Activated CD4-positive, alpha-beta T cell treated with anti-CD3 and anti-CD28 coated beads, Interleukin-2, amount 50 U/mL, for 48 hours (primary cell): Measurements from ENCODE around the gene SLCO4A1.
"Not testable (repeated sequence)": the region's sequence is repeated elsewhere in the genome, so short reads cannot be mapped to it uniquely, and the experiment has no call there.

Experiments used
- DNase-seq, 2 experiments: peaks; one replicate each; pipeline ENCODE4 v3.0.0-alpha.2; 2020

The SLCO4A1 gene

DNA sequence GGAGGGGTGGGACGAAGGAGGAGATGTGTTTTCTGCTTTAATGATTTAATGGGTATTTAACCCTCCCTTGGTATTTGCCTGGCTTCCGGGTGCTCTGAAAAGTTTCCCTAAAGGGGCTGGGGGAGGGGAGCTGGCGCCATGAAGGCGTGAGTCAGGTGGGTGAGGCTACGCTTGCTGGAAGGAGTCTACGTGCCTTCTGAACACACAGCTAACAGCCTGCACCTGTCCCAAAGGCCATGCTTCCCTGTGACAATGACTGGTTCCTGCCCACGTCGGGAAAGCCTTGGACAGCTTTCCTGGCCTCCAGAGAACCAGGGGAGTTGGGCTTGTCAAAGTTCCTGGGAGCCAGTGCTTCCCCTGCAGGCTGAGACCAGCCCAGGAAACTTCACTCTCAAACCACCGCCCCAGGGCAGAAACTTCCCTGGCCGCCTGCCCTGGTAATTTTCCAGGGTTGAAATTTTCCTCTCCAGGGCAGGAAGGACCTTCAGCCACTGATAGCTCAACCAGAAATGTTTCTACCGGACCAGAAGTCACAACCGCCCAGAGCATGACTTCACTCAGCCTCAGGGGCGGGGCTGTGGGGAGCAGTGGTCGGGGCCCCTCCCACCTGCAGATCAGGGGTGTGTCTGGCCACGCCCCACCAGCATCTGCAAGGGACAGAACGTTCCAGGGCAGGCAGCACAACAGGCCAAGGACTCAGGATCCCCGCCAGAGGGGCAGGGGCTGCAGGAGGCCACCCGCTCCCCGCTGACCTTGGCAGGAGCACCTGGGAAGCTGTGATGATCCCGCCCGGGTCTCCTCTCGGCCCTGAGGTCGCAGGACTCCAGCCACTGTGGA is 18.6 kb upstream of the SLCO4A1 start:
- peak; percentile 93 to 95 for DNase-seq

DNA sequence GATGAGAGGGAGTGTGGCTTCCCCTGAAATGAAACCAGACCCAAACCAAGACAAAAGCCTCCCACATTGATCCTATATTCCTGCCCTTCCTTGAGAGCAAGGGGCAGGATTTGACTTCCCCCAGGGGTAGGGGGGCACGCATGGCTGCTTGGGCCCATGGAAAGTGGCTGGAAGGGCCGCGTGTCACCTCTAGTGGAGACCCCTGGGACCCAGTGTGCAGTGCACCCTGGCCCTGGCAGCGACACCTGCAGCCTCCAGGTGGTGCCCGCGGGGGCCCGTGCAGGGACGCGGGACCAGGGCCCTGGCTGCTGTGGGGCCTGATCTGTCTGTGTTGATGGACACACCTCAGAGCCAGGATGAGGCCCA is 18.0 kb upstream of the SLCO4A1 start:
- no peak for DNase-seq

DNA sequence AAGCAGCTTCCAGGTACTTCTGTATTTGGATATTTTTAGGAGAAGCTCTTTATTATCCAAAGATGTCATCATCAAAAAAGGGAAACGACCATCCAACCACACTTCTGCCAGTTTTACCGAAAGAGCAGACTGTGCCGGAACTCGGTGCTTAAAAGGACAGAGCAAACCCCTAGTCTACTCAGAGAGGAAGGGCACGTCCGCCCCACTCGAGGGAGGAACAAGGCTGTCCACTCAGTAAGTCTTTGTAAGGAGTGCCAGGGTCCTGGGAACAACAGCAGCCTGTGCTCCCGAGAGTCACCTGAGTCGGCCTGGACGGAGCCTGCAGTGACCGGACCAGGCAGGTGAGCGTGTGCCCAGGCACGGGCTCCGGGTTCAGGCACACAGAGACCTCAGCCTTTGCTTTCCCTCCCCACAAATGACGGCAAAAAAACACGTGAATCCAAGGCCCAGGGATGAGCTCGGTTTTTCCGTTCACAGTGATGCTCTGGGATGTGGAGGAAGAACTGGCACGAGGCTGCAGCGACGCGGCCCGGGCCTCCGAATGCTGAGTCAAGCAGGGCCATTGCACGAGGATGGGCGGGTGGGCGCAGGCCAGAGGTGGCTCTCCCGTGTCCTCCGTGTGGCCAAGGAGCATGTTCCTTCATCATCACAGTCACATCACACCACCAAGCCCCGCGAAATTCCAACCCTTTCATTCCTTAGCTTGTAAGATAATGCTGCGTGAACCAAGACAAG is 17.4 kb upstream of the SLCO4A1 start:
- DNase-seq = no peak

DNA sequence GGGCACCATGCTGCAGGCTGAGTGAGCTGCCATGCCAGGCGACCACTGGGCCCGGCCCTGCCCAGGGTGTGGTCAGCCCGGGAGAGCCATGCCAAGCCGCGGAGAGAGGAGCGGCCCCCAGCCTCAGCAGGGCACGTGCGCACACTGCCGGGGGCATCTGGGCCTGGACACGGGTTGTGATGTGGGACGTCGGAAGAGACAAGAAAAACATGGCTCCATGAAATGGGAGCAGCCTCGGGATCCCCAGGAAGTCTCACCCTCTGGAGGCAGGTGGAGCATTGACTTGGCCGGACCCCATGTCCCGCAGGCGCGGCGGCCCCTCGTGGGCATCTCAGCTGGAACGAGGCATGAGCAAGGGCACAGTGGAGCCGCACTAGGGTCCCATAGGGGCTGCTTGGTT is 16.8 kb upstream of the SLCO4A1 start:
- no peak for DNase-seq

DNA sequence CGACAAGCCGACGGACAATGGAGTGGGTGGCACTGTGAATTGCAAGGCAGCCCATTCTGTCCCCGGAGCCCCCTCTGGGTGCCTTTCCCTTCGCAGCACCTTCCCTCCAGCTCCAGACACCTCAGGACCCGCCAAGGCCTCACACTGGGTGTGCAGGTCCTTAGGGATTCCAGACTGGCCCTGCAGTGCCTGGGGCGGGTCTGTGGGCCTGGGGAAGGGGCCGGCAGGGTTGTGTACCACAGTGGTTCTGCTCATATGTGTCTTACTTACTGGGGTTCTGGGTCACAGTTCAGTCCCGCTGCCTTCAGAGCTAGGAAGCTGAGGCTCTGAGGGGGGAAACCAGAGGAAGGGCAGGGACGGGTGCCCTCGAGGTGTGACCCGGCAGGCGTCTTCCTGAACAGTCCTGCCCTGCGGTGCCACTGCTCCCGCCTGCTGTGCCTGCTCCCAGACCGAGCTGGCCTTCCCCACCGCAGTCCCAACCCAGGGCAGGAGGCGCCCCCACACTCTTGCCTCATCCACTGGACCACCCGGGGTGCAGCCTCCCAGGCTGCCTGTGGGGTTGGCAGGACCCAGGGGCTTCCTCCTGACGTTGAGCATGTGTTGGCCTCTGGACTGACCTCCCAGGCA is 16.3 kb upstream of the SLCO4A1 start:
- no peak for DNase-seq

DNA sequence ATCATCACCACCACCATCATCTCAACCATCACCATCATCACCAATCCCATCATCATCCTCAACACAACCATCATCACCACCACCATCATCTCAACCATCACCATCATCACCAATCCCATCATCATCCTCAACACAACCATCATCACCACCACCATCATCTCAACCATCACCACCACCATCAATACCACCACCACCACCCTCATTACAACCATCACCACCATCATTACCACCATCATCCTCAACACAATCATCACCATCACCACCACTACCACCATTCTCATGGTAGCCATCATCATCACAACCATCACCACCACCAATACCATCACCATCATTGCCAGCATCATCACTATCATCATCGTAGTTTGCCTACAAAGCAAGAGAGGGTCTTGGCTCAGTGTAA is 14.9 kb upstream of the SLCO4A1 start:
- not testable (repeated sequence) for DNase-seq

DNA sequence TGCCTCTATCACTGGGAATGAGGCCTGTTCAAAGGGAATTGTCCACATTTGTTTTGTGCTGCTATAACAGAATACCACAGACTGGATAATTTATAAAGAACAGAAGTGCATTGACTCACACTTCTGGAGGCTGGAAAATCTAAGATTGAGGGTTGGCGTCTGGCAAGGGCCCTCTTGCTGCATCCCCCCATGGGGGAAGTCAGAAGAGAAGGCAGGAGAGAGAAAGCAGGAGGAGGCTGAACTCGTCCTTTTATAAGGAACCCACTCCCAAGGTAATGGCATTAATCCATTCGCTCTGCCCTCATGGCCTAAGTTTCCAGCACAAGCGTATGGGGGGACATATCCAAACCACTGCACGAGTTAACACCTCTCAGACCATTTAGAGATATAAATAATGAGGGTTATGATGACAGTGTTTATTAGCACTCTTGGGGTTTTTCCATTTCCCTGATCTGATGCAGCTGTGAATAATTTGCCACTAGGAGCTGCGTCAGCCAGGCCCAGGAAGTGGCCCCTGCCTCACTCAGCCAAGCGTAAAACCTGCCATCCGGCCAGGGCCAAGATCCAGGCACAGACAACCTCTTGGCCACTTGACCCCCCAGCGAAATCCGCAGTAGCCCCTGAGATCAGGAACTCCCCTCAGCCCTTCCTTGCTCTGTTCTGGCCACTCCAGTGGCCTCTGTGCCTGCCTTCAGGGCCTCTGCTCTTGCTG is 14.2 kb upstream of the SLCO4A1 start:
- no peak for DNase-seq

DNA sequence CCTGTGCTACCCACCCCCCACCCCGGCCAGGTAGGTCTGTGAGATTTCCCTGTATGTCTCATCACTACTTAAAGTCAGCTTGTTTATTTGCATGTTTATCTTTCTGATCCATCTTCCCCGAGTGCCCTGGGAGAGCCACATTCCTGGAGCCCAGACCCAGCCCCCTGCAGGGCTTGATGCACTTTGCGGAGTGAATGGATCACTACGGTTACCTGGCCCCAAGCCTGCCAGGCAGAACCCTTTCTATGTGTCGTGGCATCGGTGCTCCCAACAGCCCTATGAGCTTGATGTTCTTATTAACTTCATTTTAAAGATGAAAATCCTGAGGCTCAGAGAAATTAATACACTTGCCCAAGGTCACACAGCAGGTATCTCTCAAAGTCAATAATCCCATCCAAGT is 13.6 kb upstream of the SLCO4A1 start:
- DNase-seq = no peak

DNA sequence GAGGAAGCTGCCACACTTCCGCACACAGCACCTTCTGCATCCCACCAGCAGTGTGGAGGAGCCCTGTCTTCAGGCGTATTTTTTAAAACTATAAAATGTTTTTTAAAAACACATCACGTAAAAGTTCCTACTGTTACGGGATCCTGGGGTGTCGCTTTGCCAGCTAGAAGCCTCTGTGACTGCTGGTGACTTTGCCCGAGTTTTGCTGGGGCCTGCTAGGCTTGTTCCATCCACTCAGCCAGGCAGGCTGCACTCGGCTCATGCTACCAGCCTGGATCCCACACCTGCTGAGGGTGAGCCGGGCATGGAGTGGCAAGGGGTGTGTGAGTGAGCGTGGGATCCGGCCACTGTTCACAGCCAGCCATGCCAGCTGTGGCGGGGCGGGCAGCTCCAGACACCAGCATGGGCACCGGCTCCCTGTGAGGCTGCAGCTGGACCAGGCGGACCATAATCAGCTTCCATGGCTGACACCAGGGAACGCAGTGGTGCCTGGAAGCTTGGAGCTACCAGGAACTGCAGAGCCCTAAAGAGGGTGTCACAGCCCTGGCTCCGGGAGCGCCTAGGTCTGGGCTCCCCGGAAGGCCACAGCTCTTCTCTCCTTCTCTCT is 12.3 kb upstream of the SLCO4A1 start:
- DNase-seq = no peak

DNA sequence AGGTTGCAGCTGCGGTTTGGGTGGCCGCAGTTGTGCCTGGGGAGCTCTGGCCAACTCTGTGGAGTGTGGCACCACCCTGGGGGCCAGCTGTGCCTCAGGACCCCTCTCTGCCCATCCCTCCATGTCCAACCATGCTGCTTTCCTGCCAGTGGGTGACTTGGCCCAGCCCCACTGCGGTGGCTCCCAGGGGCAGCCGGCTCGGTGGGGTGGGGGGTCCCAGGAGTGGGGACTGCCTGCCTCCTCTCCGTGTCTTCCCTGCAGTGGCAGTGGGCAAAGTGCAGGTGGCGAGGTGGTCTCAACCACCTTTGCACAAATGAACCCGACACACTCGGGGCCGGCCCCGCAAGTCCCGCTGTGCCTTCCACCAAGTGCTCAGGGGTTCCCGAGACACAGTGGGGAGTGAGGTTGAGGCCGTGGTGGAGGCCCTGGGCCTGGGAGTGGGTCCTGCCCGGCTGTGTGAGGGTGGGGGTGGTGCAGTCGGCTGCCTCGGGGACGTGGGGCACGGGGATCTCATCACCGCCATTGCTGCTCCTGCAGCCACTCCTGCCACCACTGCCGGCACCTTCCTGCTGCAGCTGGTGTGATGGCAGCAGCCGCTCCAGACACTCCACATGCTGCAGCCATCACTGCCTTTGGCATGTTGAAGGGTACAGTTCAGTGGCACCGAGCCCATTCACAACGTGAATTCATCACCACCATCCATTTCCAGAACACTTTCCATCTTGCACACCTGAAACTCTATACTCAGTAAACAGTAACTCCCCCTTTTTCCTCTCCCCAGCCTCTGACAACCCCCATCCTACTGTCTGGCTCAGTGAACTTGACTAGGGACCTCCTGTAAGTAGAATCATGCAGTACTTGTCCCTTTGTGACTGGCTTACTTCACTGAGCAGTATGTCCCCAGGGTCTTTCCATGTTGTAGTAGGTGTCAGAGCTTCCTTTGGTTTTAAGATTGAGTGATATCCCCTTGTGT is 10.7 kb upstream of the SLCO4A1 start:
- DNase-seq = no peak

DNA sequence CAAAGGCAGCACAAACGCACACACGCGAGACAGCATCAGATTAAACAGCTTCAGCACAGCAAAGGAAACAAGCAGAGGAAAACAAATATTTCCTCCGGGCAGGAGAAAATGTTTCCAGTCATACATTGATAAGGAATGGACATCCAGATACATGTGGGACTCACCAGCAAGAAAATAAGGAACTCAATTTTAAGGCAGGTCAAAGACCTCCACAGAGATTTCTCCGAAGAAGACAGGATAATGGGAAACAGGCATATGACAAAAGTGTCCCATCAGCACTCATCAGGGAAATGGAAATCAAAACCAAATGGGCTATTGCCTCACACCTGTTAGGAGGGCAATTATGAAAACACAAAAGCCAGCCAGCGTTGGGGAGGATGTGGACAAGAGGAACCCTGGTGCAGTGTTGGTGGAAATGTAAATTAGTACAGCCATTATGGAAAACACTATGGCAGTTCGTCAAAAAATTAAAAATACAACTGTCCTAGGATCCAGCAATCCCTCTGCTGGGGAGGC is 9.7 kb upstream of the SLCO4A1 start:
- no peak for DNase-seq

DNA sequence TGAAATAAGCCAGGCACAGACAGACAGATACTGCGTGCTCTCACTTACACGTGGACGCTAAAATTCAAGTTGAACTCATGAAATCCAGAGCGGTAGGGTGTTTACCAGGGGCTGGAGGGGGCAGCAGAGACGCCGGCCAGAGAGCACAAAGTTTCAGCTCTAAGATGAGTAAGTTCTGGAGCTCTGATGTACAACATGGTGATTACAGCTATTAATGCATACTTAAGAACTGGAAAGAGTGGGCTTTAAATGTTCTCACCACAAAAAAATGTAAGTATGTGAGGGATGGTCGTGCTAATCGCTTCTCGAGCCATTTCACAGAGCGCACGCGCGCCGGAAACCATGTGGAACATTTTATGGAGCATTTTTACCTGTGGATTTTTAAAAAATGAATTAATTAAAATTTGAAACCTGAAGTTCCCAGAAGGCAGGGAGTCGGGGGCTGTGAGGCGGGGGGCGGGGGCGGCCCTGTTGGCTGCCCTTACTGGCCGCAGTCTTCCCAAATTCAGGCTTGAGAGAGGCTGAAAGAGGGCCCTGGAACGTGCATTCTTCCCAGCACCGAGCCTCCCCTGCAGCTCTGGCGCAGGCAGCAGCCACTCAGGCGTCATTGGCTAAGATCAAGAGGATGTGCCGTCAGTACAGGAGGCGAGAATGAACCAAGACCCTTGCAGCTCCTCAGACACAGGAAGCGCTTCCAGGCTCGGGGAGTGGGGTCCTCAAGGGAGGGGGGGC is 8.5 kb upstream of the SLCO4A1 start:
- no peak for DNase-seq

DNA sequence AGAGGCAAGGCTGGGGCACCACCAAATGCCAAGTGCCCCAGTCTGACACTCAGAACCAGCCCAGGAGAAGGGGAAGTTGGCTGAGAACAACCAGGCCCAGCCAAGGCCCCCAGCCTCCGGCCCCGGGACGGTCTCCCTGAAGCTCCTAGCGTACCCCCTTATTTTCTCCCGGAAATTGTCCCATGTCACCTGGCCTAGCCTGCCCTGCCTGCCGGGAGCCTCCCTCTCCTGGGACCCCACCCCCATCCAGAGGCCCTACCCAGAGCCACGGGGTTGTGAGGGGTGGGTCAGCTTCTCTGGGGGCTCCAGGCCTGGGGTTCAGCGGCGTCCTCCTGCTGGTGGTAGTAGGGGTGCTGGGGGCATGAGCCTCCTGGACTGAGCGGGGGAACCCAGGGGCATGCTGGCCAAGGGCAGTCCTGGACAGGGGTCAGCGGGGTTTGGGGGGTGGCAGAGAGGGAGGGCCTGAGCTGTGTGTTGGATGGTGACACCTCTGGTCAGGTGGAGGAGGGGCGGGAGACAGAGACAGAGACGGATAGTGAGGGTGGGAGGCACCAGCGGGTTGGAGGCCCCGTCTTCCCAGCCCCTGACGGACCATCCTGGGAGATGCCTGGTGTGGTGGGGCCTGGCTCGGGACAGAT is 7.9 kb upstream of the SLCO4A1 start:
- no peak for DNase-seq

DNA sequence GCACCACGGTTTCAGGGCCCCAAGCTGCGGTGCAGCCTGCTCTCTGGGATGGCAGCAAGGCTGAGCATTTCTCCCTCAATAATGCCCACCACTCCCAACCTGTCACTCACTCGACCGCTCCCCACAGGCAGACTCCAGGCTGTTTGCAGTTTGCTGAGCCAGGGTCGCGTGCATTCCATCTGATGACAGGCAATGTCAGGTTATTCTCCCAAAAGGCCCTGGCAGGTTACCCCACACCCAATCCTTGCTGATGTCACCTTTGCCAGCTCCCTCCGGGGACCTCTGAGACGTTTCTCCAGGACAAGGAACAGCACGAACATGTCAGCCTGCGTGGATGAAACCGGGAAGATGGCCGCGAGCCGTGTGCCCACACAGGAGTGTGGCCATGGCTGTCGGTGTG is 7.1 kb upstream of the SLCO4A1 start:
- DNase-seq = no peak

DNA sequence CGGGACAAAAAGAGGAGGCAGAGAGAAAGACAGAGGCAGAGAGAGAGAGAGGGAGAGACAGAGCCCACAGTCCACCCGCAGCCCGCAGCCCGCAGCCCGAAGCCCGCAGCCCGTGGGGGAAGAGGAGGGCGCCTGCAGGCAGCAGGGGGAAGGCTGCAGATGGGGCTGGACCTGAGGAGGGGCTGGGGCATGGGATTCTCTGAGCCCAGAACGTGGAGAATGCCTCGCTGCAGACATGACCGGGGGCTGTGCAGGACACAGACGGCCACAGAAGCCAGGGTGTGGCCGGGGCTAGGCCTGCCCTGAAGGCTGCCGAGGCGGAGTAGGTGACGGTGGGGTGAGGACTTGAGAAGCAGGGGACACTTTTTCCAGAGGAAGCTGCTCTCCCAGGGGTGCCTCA is 6.5 kb upstream of the SLCO4A1 start:
- no peak for DNase-seq

DNA sequence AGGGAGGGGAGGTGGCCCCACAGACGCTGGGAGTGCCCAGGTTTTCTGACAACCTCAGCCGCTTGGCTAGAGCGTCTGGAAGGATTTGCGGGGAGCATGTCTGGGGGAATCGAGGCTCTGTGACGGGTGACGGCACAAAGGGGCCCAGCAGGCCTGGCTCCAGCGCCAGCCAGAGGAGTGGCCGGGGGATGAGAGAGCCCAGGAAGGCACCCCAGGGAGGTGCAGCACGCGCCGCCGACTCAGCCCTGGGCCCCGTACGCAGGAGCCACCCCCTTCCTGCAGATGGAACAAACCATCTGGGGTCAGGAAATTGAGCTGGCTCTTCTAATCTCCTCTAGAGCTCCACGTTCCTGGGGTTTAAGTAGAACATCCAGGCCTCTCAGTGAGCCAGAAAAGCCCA is 5.9 kb upstream of the SLCO4A1 start:
- DNase-seq = no peak

DNA sequence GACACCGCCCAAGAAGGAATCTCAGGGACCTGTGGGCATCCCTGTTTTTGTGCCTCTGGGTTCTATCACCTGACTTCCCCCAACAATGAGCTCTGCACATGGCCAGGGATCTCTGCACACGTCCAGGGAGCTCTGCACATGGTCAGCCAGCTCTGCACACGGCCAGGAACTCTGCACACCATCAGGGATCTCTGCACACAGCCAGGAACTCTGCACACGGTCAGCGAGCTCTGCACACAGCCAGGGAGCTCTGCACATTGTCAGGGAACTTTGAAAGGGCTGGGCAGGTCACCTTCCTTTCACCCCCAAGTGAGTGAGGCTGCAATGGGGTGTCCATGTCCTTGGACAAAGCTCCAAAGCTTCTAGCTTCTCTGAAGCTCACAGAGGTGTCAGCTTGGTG is 5.2 kb upstream of the SLCO4A1 start:
- no peak for DNase-seq

DNA sequence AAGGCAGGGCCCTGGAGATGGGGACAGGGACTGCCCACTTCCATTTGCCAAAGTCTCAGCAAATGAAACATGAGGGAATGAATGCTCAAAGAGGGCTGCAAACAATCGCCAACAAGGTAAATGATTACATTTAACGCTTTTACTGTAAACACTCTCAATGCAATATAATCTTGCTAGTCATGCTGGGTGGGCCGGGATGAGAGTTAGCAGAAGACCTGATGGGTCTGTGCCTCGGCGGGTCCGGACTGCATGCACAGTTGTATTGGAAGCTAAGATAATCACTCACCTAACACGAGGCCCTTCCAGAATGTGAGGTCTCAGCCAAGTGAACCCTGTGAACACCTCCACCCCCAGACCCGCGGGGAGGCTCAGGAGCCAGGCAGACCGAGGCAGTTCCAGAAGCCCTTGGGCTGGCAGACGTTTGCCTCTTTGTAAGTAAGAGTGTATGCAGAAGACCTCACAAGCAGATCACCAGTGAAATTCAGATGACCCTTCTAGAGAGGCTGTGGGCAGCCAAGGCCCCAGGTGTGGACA is 4.7 kb upstream of the SLCO4A1 start:
- DNase-seq = no peak

DNA sequence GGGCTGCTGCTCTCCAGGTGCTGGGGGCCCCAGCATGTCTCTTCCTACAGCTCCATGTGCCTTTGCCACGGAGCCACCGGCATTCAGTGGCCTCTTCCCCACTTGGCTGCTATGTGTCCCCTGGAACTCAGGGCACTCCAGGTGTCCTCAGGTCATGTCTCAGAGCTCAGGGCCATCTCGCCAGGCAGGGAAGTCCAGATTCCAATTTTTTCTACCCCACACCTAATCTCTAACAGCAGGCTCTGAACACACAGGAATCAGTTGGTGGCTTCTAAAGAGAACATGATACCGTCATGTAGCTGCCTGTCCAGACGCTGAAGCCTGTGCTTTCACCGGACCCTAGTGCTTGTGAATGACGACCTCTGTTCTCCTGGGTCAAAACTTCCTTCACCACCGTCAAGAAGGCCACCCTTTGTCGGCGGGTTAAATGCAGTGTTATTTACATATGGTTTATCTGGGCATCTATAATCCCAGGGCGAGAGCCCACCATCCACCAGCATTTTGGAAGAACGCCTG is 4.2 kb upstream of the SLCO4A1 start:
- DNase-seq = no peak
